ENCODE results near the gene AXDND1. TPM values are rescaled to one million over a fixed set of nuclear protein-coding genes. Genes with fewer than 3 reads are reported as not detected.
"Not testable (repeated sequence)": the region's sequence is repeated elsewhere in the genome, so short reads cannot be mapped to it uniquely, and the experiment has no call there.

Gene AXDND1
- total RNA-seq, 4 donors from 2014 or later: 2.5 TPM; not detected in 3

DNA sequence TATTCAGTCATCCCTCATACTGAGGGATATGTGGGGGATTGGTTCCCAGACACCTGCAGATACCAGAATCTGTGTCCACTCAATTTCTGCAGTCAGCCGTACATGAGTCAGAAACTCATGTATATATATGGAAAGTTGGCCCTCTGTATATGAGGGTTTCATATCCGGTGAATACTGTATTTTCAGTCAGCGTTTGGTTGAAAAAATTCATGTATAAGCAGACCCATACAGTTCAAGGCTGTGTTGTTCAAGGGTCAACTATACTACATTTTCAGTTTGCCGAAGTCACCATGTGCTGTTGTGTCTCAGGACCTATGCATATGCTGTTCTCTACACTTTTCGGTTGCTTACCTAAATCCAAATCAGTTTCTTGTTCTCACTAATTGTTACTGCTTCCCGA, 10.5 kb downstream of the AXDND1 start:
- H3K27me3 ChIP-seq: no peaks in the 10 kb centered on the region
- no peaks in the 10 kb centered on the region for H3K9me3 ChIP-seq
- DNase-seq (ENCODE audit: extremely low spot score): no peak
- H3K36me3 ChIP-seq: no peaks in the 10 kb centered on the region
- intact Hi-C loops (cut with DNase I): no loop called here
- no peak for TF ChIP-seq EP300 (IDR thresholded peaks at IDR 0.05)
- TF ChIP-seq POLR2AphosphoS5 (IDR thresholded peaks at IDR 0.05): no peak
- no peak for TF ChIP-seq POLR2A (IDR thresholded peaks at IDR 0.05; ENCODE audit: low read depth)
- TF ChIP-seq, protein P1, sequence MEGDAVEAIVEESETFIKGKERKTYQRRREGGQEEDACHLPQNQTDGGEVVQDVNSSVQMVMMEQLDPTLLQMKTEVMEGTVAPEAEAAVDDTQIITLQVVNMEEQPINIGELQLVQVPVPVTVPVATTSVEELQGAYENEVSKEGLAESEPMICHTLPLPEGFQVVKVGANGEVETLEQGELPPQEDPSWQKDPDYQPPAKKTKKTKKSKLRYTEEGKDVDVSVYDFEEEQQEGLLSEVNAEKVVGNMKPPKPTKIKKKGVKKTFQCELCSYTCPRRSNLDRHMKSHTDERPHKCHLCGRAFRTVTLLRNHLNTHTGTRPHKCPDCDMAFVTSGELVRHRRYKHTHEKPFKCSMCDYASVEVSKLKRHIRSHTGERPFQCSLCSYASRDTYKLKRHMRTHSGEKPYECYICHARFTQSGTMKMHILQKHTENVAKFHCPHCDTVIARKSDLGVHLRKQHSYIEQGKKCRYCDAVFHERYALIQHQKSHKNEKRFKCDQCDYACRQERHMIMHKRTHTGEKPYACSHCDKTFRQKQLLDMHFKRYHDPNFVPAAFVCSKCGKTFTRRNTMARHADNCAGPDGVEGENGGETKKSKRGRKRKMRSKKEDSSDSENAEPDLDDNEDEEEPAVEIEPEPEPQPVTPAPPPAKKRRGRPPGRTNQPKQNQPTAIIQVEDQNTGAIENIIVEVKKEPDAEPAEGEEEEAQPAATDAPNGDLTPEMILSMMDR (IDR thresholded peaks at IDR 0.05): no peak
- H3K27ac ChIP-seq (replicated peaks in 1 of 4): no peak overlapping the region
- WGBS: 92% methylated on average over 6 of the region's 6 CpGs
- no peak overlapping the region for H3K4me3 ChIP-seq
- H3K4me1 ChIP-seq: no peaks in the 10 kb centered on the region

DNA sequence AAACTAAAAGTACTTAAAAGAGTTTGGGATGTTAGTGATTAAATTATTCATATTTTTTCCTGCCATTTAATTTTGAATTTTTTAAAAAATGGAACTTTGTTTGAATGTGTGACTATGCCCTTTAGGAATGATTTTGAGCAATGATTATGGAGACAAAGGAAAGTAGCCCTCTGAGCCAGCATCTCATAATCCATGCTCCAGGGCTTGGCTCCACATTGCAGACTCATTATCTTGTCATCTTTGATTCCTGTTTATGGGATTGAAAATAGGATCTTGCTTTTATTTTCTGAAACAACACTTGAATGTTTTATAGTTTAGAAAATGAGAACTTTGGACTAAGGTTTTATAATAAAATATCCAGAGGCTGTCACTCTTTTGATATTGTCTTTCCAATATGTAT, 14.5 kb downstream of the AXDND1 start:
- intact Hi-C loops (cut with DNase I): no loop called here
- H3K4me1 ChIP-seq: no peaks in the 10 kb centered on the region
- no peak for DNase-seq (ENCODE audit: extremely low spot score)
- H3K27ac ChIP-seq (replicated peaks in 1 of 4): no peak overlapping the region
- no peaks in the 10 kb centered on the region for H3K27me3 ChIP-seq
- TF ChIP-seq, protein P1 (IDR thresholded peaks at IDR 0.05): no peak
- TF ChIP-seq EP300 (IDR thresholded peaks at IDR 0.05) (no peak), POLR2AphosphoS5 (IDR thresholded peaks at IDR 0.05) (no peak)
- H3K4me3 ChIP-seq: no peak overlapping the region
- no peaks in the 10 kb centered on the region for H3K9me3 ChIP-seq
- H3K36me3 ChIP-seq: no peaks in the 10 kb centered on the region

DNA sequence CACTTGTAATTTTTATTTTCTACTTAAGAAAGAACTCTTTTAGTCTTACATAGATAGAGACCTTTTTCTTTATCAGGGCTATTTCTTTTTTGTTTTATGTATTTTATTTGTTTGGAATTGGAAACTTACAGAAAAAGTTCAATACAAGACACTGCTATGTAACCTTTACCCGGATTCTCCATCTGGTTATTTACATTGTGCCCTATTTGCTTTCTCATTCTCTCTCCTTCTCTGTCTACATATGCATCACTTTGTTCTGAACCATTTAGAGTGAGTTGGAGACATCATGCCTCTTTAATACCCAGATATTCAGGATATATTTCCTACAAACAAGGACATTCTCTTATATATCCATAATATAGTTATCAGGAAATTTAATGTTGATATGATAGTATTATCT, 18.3 kb downstream of the AXDND1 start:
- intact Hi-C loops (cut with DNase I): no loop called here
- no peak for DNase-seq (ENCODE audit: extremely low spot score)
- Histone ChIP-seq H3K27me3 (no peaks in the 10 kb centered on the region), H3K4me1 (no peaks in the 10 kb centered on the region), H3K9me3 (no peaks in the 10 kb centered on the region), H3K4me3 (no peak overlapping the region), H3K27ac (replicated peaks in 1 of 4) (no peak overlapping the region), H3K36me3 (no peaks in the 10 kb centered on the region)
- no peak for TF ChIP-seq POLR2A (IDR thresholded peaks at IDR 0.05; ENCODE audit: low read depth)
- TF ChIP-seq, protein P1 (IDR thresholded peaks at IDR 0.05): no peak
- no peak for TF ChIP-seq POLR2AphosphoS5 (IDR thresholded peaks at IDR 0.05)
- no peak for TF ChIP-seq EP300 (IDR thresholded peaks at IDR 0.05)
- WGBS: 73% methylated on average over 1 of the region's 1 CpG

DNA sequence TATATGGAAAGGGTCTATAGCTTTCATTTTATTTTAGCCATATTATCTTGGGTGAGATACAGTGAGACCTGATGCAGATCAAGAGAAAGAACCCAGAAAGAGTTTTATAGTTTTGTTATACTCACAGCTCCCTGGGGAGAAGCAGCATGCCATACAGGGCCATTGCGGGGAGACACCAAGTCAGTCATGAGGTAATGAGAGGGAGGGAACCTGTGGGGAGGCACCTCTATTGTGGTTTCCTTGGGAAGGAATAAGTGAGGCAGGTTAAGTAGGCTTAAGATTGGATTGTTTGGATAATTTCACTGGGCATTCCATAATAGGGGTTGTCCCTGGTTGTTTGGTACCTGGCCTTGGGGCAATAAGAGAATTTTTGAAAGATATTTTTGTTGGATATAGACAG, 19.7 kb downstream of the AXDND1 start:
- Histone ChIP-seq H3K9me3 (no peaks in the 10 kb centered on the region), H3K27ac (replicated peaks in 1 of 4) (no peak overlapping the region), H3K4me3 (no peak overlapping the region), H3K4me1 (no peaks in the 10 kb centered on the region), H3K36me3 (no peaks in the 10 kb centered on the region), H3K27me3 (no peaks in the 10 kb centered on the region)
- 95% methylated on average over 1 of the region's 1 CpG for WGBS
- no peak for DNase-seq (ENCODE audit: extremely low spot score)
- no peak for TF ChIP-seq EP300 (IDR thresholded peaks at IDR 0.05)
- TF ChIP-seq, protein P1 (IDR thresholded peaks at IDR 0.05): no peak
- no peak for TF ChIP-seq POLR2A (IDR thresholded peaks at IDR 0.05; ENCODE audit: low read depth)
- TF ChIP-seq POLR2AphosphoS5 (IDR thresholded peaks at IDR 0.05): no peak
- intact Hi-C loops (cut with DNase I): no loop called here

DNA sequence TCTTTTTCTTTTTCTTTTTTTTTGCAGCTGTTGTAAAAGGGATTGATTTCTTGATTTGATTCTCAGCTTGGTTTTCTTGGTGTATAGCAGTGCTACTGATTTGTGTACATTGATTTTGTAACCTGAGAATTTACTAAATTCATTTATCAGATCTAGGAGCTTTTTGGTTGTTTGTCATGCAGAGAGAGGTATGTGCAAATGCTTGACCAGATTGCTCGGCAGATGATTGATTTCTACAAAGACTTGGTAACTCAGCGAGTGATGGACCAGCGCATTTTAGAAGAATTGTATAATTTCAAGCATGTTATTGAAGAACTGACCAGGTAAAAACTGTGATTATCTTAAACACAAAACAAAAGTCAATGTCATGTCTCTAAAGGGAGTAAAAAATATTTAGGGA, 27.9 kb downstream of the AXDND1 start:
- no peaks in the 10 kb centered on the region for H3K36me3 ChIP-seq
- no peaks in the 10 kb centered on the region for H3K4me1 ChIP-seq
- no peaks in the 10 kb centered on the region for H3K27me3 ChIP-seq
- WGBS: 96% methylated on average over 3 of the region's 3 CpGs
- TF ChIP-seq EP300 (IDR thresholded peaks at IDR 0.05): no peak
- no peak for TF ChIP-seq POLR2A (IDR thresholded peaks at IDR 0.05; ENCODE audit: low read depth)
- TF ChIP-seq POLR2AphosphoS5 (IDR thresholded peaks at IDR 0.05): no peak
- TF ChIP-seq, protein P1 (IDR thresholded peaks at IDR 0.05): no peak
- no peaks in the 10 kb centered on the region for H3K9me3 ChIP-seq
- intact Hi-C loops (cut with DNase I): no loop called here
- no peak overlapping the region for H3K4me3 ChIP-seq
- no peak for DNase-seq (ENCODE audit: extremely low spot score)
- H3K27ac ChIP-seq (replicated peaks in 1 of 4): no peak overlapping the region

DNA sequence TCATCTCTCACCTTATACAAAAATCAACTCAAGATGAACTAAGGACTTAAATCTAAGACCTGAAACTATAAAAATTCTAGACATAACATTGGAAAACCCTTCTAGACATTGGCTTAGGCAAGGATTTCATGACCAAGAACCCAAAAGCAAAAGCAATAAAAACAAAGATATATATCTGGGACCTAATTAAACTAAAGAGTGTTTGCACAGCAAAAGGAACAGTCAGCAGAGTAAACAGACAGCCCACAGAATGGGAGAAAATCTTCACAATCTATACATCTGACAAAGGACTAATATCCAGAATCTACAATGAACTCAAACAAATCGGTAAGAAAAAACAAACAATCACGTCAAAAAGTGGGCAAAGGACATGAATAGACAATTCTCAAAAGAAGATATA, 33.6 kb downstream of the AXDND1 start:
- WGBS: 78% methylated on average over 2 of the region's 2 CpGs
- H3K27me3 ChIP-seq; H3K36me3 ChIP-seq; H3K4me3 ChIP-seq; intact Hi-C loops (cut with DNase I); H3K27ac ChIP-seq (replicated peaks in 1 of 4); H3K4me1 ChIP-seq; DNase-seq (ENCODE audit: extremely low spot score); H3K9me3 ChIP-seq: not testable (repeated sequence)

DNA sequence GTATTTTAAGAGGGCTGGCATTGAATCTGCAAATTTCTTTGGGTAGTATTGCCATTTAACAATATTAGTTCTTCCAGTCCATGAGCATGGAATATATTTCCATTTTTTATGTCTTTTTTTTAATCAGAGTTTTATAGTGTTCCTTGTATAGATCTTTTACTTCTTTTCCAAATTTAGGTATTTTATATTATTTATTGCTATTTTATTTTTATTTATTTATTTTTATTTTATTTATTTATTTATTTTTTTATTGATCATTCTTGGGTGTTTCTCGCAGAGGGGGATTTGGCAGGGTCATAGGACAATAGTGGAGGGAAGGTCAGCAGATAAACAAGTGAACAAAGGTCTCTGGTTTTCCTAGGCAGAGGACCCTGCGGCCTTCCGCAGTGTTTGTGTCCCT, 52.0 kb downstream of the AXDND1 start:
- H3K9me3 ChIP-seq; intact Hi-C loops (cut with DNase I); H3K27me3 ChIP-seq; H3K27ac ChIP-seq (replicated peaks in 1 of 4); DNase-seq (ENCODE audit: extremely low spot score); H3K4me1 ChIP-seq; H3K36me3 ChIP-seq; H3K4me3 ChIP-seq: not testable (repeated sequence)
- 100% methylated on average over 1 of the region's 3 CpGs for WGBS

DNA sequence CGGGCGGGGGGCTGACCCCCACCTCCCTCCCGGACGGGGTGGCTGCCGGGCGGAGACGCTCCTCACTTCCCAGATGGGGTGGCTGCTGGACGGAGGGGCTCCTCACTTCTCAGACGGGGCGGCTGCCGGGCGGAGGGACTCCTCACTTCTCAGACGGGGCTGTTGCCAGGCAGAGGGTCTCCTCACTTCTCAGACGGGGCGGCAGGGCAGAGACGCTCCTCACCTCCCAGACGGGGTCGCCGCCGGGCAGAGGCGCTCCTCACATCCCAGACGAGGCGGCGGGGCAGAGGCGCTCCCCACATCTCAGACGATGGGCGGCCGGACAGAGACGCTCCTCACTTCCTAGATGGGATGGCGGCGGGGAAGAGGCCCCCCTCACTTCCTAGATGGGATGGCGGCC, 52.9 kb downstream of the AXDND1 start:
- H3K9me3 ChIP-seq; DNase-seq (ENCODE audit: extremely low spot score); H3K27me3 ChIP-seq; H3K4me1 ChIP-seq; intact Hi-C loops (cut with DNase I); H3K4me3 ChIP-seq; H3K36me3 ChIP-seq; H3K27ac ChIP-seq (replicated peaks in 1 of 4): not testable (repeated sequence)
- WGBS: 79% methylated on average over 13 of the region's 32 CpGs

All from esophagus muscularis mucosa (tissue), 4 donors.